Endothelial cell of umbilical vein (primary cell): ENCODE data around the gene ITPRID1. TPM values are rescaled to one million over a fixed set of nuclear protein-coding genes. Genes with fewer than 3 reads are reported as not detected.

Source experiments
- BruUV-seq: library from RNA; stranded (reverse); fragments of 400-500 nt; replicated peaks from 2 replicates; lab custom pipeline; 2021; lab: Mats Ljungman, UMichigan
- CTCF ChIA-PET: fragments of 300-600, 350-600 bp; sonication (Branson Sonifier 250); formaldehyde crosslinking; loops from one replicate; lab custom pipeline; 2021; ENCODE audit warnings: antibody characterized with exemption, inconsistent platforms; lab: Charles Lee
- POLR2A ChIA-PET: fragments of 300-600, 350-600 bp; sonication (Branson Sonifier 250); formaldehyde crosslinking; loops from one replicate; lab custom pipeline; 2021; ENCODE audit warnings: antibody characterized with exemption, inconsistent platforms; lab: Charles Lee
- DNase-seq: peaks from one replicate; pipeline ENCODE4 v3.0.0-alpha.2; 2011; ENCODE audit warnings: low read depth, low spot score
- FAIRE-seq: peaks from 2 replicates; lab custom pipeline; 2011; peaks lifted over from hg19 to GRCh38; lab: Jason Lieb, UNC
- H2AFZ ChIP-seq: 2 replicates; pipeline ENCODE4 v1.6.0; 2012; ENCODE audit warnings: low read depth, low read length, control low read depth, inconsistent platforms
- H3K27ac ChIP-seq: 2 replicates; pipeline ENCODE4 v1.5.1; 2011; ENCODE audit warnings: low read depth, mild to moderate bottlenecking, control low read depth, low read length, moderate library complexity; ENCODE audit not compliant: insufficient read depth
- H3K27me3 ChIP-seq, 2 experiments: 2 replicates each; pipeline versions ENCODE4 v1.6.0 to v1.6.1; 2011; ENCODE audit warnings: low read length in 2 of 2, mixed read lengths in 1 of 2; ENCODE audit not compliant: control insufficient read depth in 2 of 2, insufficient read depth in 2 of 2
- H3K36me3 ChIP-seq, 2 experiments: 2 replicates in 1 of 2; 3 replicates in 1 of 2; pipeline ENCODE4 v1.5.1; 2011; ENCODE audit warnings: low read length in 2 of 2, mild to moderate bottlenecking in 1 of 2, moderate library complexity in 1 of 2; ENCODE audit not compliant: control insufficient read depth in 2 of 2, insufficient read depth in 2 of 2; ENCODE audit errors: extremely low read depth in 1 of 2
- H3K4me1 ChIP-seq: 3 replicates; pipeline ENCODE4 v1.5.1; 2011; ENCODE audit warnings: mild to moderate bottlenecking, low read length; ENCODE audit not compliant: control insufficient read depth, insufficient read depth; ENCODE audit errors: extremely low read depth
- H3K4me2 ChIP-seq: 2 replicates; pipeline ENCODE4 v1.6.1; 2011; ENCODE audit warnings: low read length, control low read depth, mixed read lengths; ENCODE audit not compliant: insufficient read depth
- H3K4me3 ChIP-seq, 3 experiments: fragments of 200-600 bp in 1 of 3; sonication (generic), shearing (Covaris generic) in 1 of 3; replicated peaks in 1 of 3; 2 replicates each; pipeline ENCODE4 v1.5.1; 2011 to 2016; ENCODE audit warnings: control low read depth in 3 of 3, low read length in 3 of 3, mild to moderate bottlenecking in 2 of 3, inconsistent platforms in 1 of 3, low read depth in 1 of 3, moderate library complexity in 1 of 3; ENCODE audit not compliant: insufficient read depth in 1 of 3
- H3K79me2 ChIP-seq: 2 replicates; pipeline ENCODE4 v1.6.0; 2012; ENCODE audit warnings: low read length, inconsistent platforms; ENCODE audit not compliant: control insufficient read depth, insufficient read depth
- H3K9ac ChIP-seq: replicated peaks from 2 replicates; pipeline ENCODE3; 2011; ENCODE audit warnings: low read length, control low read depth; ENCODE audit not compliant: insufficient read depth; ENCODE audit errors: extremely low read depth
- H3K9me1 ChIP-seq: replicated peaks from 3 replicates; pipeline ENCODE4 v1.6.0; 2011; ENCODE audit warnings: mild to moderate bottlenecking, low read length; ENCODE audit not compliant: control insufficient read depth, insufficient read depth; ENCODE audit errors: extremely low read depth
- H3K9me3 ChIP-seq: replicated peaks from 2 replicates; pipeline ENCODE4 v1.5.1; 2012; ENCODE audit warnings: low read length, inconsistent platforms; ENCODE audit not compliant: control insufficient read depth, insufficient read depth
- H4K20me1 ChIP-seq: replicated peaks from 2 replicates; pipeline ENCODE3; 2011; ENCODE audit warnings: mild to moderate bottlenecking, low read length; ENCODE audit not compliant: control insufficient read depth, insufficient read depth; ENCODE audit errors: extremely low read depth
- CTCF ChIP-seq, 2 donors: IDR thresholded peaks; 1 replicate in 1 of 2; 2 replicates in 1 of 2; pipeline ENCODE4 v1.5.1; 2011; ENCODE audit warnings: low read length in 2 of 2, mild to moderate bottlenecking in 2 of 2, moderate library complexity in 2 of 2, control low read depth in 1 of 2, inconsistent platforms in 1 of 2, low read depth in 1 of 2; ENCODE audit not compliant: insufficient read depth in 1 of 2; ENCODE audit errors: extremely low read depth in 1 of 2
- EZH2 ChIP-seq: IDR thresholded peaks from 2 replicates; pipeline ENCODE4 v1.6.1; 2012; ENCODE audit warnings: borderline replicate concordance, low read depth, mild to moderate bottlenecking, moderate library complexity, low read length, inconsistent platforms; ENCODE audit not compliant: severe bottlenecking
- FOS ChIP-seq: IDR thresholded peaks from 2 replicates; pipeline ENCODE4 v1.6.1; 2011; ENCODE audit warnings: mild to moderate bottlenecking, low read length, moderate library complexity, borderline replicate concordance; ENCODE audit not compliant: insufficient read depth
- GATA2 ChIP-seq: IDR thresholded peaks from 2 replicates; pipeline ENCODE4 v1.7.0; 2011; ENCODE audit warnings: low read depth, mild to moderate bottlenecking, moderate library complexity, mixed read lengths, low read length; ENCODE audit not compliant: insufficient read length, insufficient read depth
- JUN ChIP-seq: IDR thresholded peaks from 2 replicates; pipeline ENCODE4 v1.6.1; 2011; ENCODE audit warnings: borderline replicate concordance, low read depth; ENCODE audit not compliant: insufficient read length, insufficient read depth
- MAX ChIP-seq: IDR thresholded peaks from 2 replicates; pipeline ENCODE4 v1.6.1; 2011; ENCODE audit not compliant: insufficient read depth, insufficient read length
- MYC ChIP-seq: IDR thresholded peaks from one replicate; pipeline ENCODE4 v1.6.1; 2011; ENCODE audit warnings: mild to moderate bottlenecking, low read depth, low read length
- POLR2A ChIP-seq: IDR thresholded peaks from 2 replicates; pipeline ENCODE4 v1.6.1; 2012; ENCODE audit warnings: low read depth, mild to moderate bottlenecking, control low read depth, low read length
- POLR2AphosphoS5 ChIP-seq: IDR thresholded peaks from 2 replicates; pipeline ENCODE4 v1.6.1; 2012; ENCODE audit warnings: low read depth, mild to moderate bottlenecking, control low read depth, low read length, moderate library complexity; ENCODE audit not compliant: insufficient read depth
- dilution Hi-C: fragments of 300-500 bp; cut with MboI; formaldehyde crosslinking; loops from one replicate; pipeline ENCODE4 v1.15.0; 2019; ENCODE audit warnings: low sequenced_read_pairs; ENCODE audit not compliant: extremely low pct_ligation_motif_present
- intact Hi-C: fragments of 100-400 bp; cut with micrococcal nuclease; formaldehyde crosslinking; loops from one replicate; pipeline ENCODE4 v1.10.0; 2022
- polyA plus RNA-seq, 4 experiments: library from polyadenylated mRNA; depleted of rRNA in 3 of 4; stranded (reverse) in 3 of 4; unstranded in 1 of 4; fragments of >200 nt; gene quantifications; 2 replicates each; pipeline versions ENCODE4 v1.2.1 to v1.2.3, GENCODE V29; 2011 to 2012; ENCODE audit warnings: missing spikeins in 1 of 4
- total RNA-seq: library from RNA; stranded (reverse); gene quantifications from 2 replicates; pipeline ENCODE4 v1.2.3, GENCODE V29; 2021

The ITPRID1 gene
- total and polyA plus RNA-seq, 2 donors (not counting 3 experiments of a cell fraction or from before 2014, with no cell fraction given), result not detected

- TF ChIP-seq FOS (no peak), MAX (no peak), MYC (no peak), EZH2 (no peak), POLR2AphosphoS5 (no peak), CTCF (IDR thresholded peaks at IDR 0.05; ENCODE audit: extremely low read depth in 1 of 2, insufficient read depth in 1 of 2, low read depth in 1 of 2, low read length in 2 of 2) (no peak), GATA2 (no peak), JUN (no peak), POLR2A (no peak)
- no peaks in the 10 kb centered on the region for H3K9me3 ChIP-seq
- intact Hi-C loops (no loop called here), dilution Hi-C loops (no loop called here)
- H3K9ac ChIP-seq, result no peak overlapping the region
- H3K79me2 ChIP-seq, result no peaks in the 10 kb centered on the region
- FAIRE-seq (no peak), DNase-seq (no peak)
- no peak overlapping the region for H3K4me3 ChIP-seq
- CTCF ChIA-PET, result interaction anchor here (0.6 to 1.2 kb wide), 3 partner anchors 44 to 353 kb away, joined by 4 to 5 read pairs (median 5); no protein-coding TSS in a partner anchor
- POLR2A ChIA-PET, result no interaction called here
- no peaks in the 10 kb centered on the region for H3K9me1 ChIP-seq
- no peaks in the 10 kb centered on the region for H3K36me3 ChIP-seq
- H3K27ac ChIP-seq, result no peak overlapping the region
- H2AFZ ChIP-seq, result no peak overlapping the region
- no peaks in the 10 kb centered on the region for H3K27me3 ChIP-seq
- H4K20me1 ChIP-seq, result no peaks in the 10 kb centered on the region
- H3K4me2 ChIP-seq, result no peak overlapping the region
- no peaks in the 10 kb centered on the region for H3K4me1 ChIP-seq
- BruUV-seq, result no TSS peak
These were observed 26.4 kb upstream of the ITPRID1 start for GRCh38 chr7:31487476-31487875.
